H1 (cell line): ENCODE measurements around the gene SLC17A8. TPM values are rescaled to one million over a fixed set of nuclear protein-coding genes. Genes with fewer than 3 reads are reported as not detected.

Experiments used
- CTCF ChIA-PET: fragments of 300-600 bp; sonication (Branson Sonifier 250); formaldehyde crosslinking; loops from one replicate; lab custom pipeline; 2021; ENCODE audit not compliant: partially characterized antibody; lab: Charles Lee
- POLR2A ChIA-PET: fragments of 300-600 bp; sonication (Branson Sonifier 250); formaldehyde crosslinking; loops from one replicate; lab custom pipeline; 2021; ENCODE audit warnings: inconsistent platforms; ENCODE audit not compliant: partially characterized antibody; lab: Charles Lee
- DNase-seq, 2 experiments: peaks; one replicate each; pipeline versions ENCODE4 v3.0.0 to v3.0.0-alpha.2; 2010 to 2022; ENCODE audit warnings: low spot score in 2 of 2, low read depth in 1 of 2, mixed read lengths in 1 of 2
- FAIRE-seq: peaks from 2 replicates; lab custom pipeline; 2011; peaks lifted over from hg19 to GRCh38; lab: Jason Lieb, UNC
- H2AFZ ChIP-seq: 2 replicates; pipeline ENCODE4 v1.8.1; 2012; ENCODE audit warnings: low read length, inconsistent platforms
- H2AK5ac ChIP-seq: 2 replicates; pipeline ENCODE4 v1.6.1; 2013; ENCODE audit warnings: low read depth, low read length
- H2BK120ac ChIP-seq: replicated peaks from 2 replicates; pipeline ENCODE3; 2013; ENCODE audit warnings: low read depth, low read length, inconsistent platforms
- H2BK12ac ChIP-seq: 2 replicates; pipeline ENCODE4 v1.6.1; 2013; ENCODE audit warnings: low read depth, low read length
- H2BK15ac ChIP-seq: 2 replicates; pipeline ENCODE4 v1.6.1; 2013; ENCODE audit warnings: low read length
- H2BK20ac ChIP-seq: 2 replicates; pipeline ENCODE4 v1.6.1; 2013; ENCODE audit warnings: low read length
- H2BK5ac ChIP-seq: 2 replicates; pipeline ENCODE4 v1.6.1; 2013; ENCODE audit warnings: low read depth, low read length
- H3K14ac ChIP-seq: 2 replicates; pipeline ENCODE4 v1.6.1; 2013; ENCODE audit warnings: inconsistent platforms; ENCODE audit not compliant: insufficient read length
- H3K18ac ChIP-seq: 2 replicates; pipeline ENCODE4 v1.6.1; 2013; ENCODE audit warnings: low read length; ENCODE audit errors: extremely low read depth
- H3K23ac ChIP-seq: 2 replicates; pipeline ENCODE4 v1.6.1; 2013; ENCODE audit warnings: inconsistent platforms; ENCODE audit not compliant: insufficient read length
- H3K23me2 ChIP-seq: 2 replicates; pipeline ENCODE4 v1.6.1; 2013; ENCODE audit warnings: low read depth, low read length
- H3K27ac ChIP-seq: 2 replicates; pipeline ENCODE4 v1.6.1; 2011; ENCODE audit warnings: low read depth, low read length, inconsistent platforms
- H3K27me3 ChIP-seq, 4 experiments: replicated peaks in 1 of 4; 1 replicate in 1 of 4; 2 replicates in 3 of 4; pipeline versions ENCODE4 v1.6.1 to v1.8.1; 2011 to 2013; ENCODE audit warnings: low read length in 3 of 4, mild to moderate bottlenecking in 3 of 4, inconsistent platforms in 2 of 4, mixed read lengths in 2 of 4, moderate library complexity in 1 of 4; ENCODE audit not compliant: control insufficient read depth in 3 of 4, insufficient read depth in 3 of 4; ENCODE audit errors: extremely low read depth in 1 of 4
- H3K36me3 ChIP-seq, 4 experiments: 2 replicates each; pipeline versions ENCODE4 v1.6.1 to v1.8.1; 2011 to 2013; ENCODE audit warnings: mild to moderate bottlenecking in 4 of 4, low read length in 3 of 4, moderate library complexity in 2 of 4, control low read depth in 1 of 4, inconsistent platforms in 1 of 4; ENCODE audit not compliant: insufficient read depth in 4 of 4, control insufficient read depth in 2 of 4
- H3K4ac ChIP-seq: replicated peaks from 2 replicates; pipeline ENCODE3; 2013; ENCODE audit warnings: low read length, low read depth, mixed read lengths, inconsistent platforms; ENCODE audit not compliant: insufficient read length
- H3K4me1 ChIP-seq, 4 experiments: replicated peaks in 1 of 4; 1 replicate in 1 of 4; 2 replicates in 3 of 4; pipeline versions ENCODE4 v1.6.1 to v1.8.1; 2011 to 2013; ENCODE audit warnings: low read length in 3 of 4, inconsistent platforms in 2 of 4, mixed read lengths in 1 of 4; ENCODE audit not compliant: insufficient read depth in 4 of 4, control insufficient read depth in 3 of 4
- H3K4me2 ChIP-seq, 2 experiments: 2 replicates each; pipeline versions ENCODE4 v1.6.1 to v1.8.1; 2011 to 2013; ENCODE audit warnings: low read depth in 2 of 2, low read length in 2 of 2, control low read depth in 1 of 2, inconsistent platforms in 1 of 2, mild to moderate bottlenecking in 1 of 2; ENCODE audit not compliant: insufficient read depth in 1 of 2
- H3K4me3 ChIP-seq, 4 experiments: fragments of 200-600, 300-600 bp in 1 of 4; sonication (generic), shearing (Covaris generic), sonication (Bioruptor Twin) in 1 of 4; 2 replicates each; pipeline versions ENCODE4 v1.5.1 to v1.8.1; 2011 to 2016; ENCODE audit warnings: low read length in 4 of 4, low read depth in 3 of 4, control low read depth in 2 of 4, inconsistent platforms in 2 of 4, mild to moderate bottlenecking in 2 of 4, mixed read lengths in 1 of 4, moderate library complexity in 1 of 4; ENCODE audit not compliant: insufficient read depth in 2 of 4; ENCODE audit errors: extremely low read depth in 1 of 4
- H3K56ac ChIP-seq: replicated peaks from 2 replicates; pipeline ENCODE3; 2013; ENCODE audit warnings: low read depth, mild to moderate bottlenecking, mixed read lengths, low read length, inconsistent platforms; ENCODE audit not compliant: insufficient read length
- H3K79me1 ChIP-seq: 2 replicates; pipeline ENCODE4 v1.6.1; 2013; ENCODE audit warnings: low read depth, low read length, control low read depth
- H3K79me2 ChIP-seq, 2 experiments: 2 replicates each; pipeline versions ENCODE4 v1.6.1 to v1.8.1; 2012 to 2013; ENCODE audit warnings: low read length in 2 of 2, mild to moderate bottlenecking in 2 of 2, inconsistent platforms in 1 of 2; ENCODE audit not compliant: insufficient read depth in 2 of 2, control insufficient read depth in 1 of 2
- H3K9ac ChIP-seq, 4 experiments: replicated peaks in 1 of 4; 1 replicate in 1 of 4; 2 replicates in 3 of 4; pipeline versions ENCODE4 v1.6.1 to v1.8.1; 2011 to 2013; ENCODE audit warnings: low read depth in 3 of 4, low read length in 3 of 4, control low read depth in 2 of 4, mild to moderate bottlenecking in 2 of 4, moderate library complexity in 2 of 4, inconsistent platforms in 1 of 4; ENCODE audit errors: extremely low read depth in 1 of 4
- H3K9me3 ChIP-seq, 2 experiments: 2 replicates each; pipeline versions ENCODE4 v1.6.1 to v1.8.1; 2012 to 2013; ENCODE audit warnings: mild to moderate bottlenecking in 2 of 2, moderate library complexity in 2 of 2, control low read depth in 1 of 2, inconsistent platforms in 1 of 2, low read depth in 1 of 2, low read length in 1 of 2, mixed read lengths in 1 of 2; ENCODE audit not compliant: insufficient read depth in 2 of 2
- H4K20me1 ChIP-seq, 2 experiments: replicated peaks in 1 of 2; 2 replicates each; pipeline versions ENCODE3 to v1.8.1; 2011 to 2013; ENCODE audit warnings: inconsistent platforms in 2 of 2, low read length in 2 of 2, mild to moderate bottlenecking in 1 of 2; ENCODE audit not compliant: insufficient read depth in 2 of 2, control insufficient read depth in 1 of 2
- H4K5ac ChIP-seq: 2 replicates; pipeline ENCODE4 v1.6.1; 2013; ENCODE audit warnings: low read length, low read depth, mixed read lengths, inconsistent platforms; ENCODE audit not compliant: insufficient read length
- H4K8ac ChIP-seq: 2 replicates; pipeline ENCODE4 v1.8.0; 2013; ENCODE audit warnings: mild to moderate bottlenecking, moderate library complexity, low read length, inconsistent platforms; ENCODE audit not compliant: insufficient read depth; ENCODE audit errors: extremely low read depth
- H4K91ac ChIP-seq: replicated peaks from 2 replicates; pipeline ENCODE3; 2013; ENCODE audit warnings: low read length, mixed read lengths, inconsistent platforms; ENCODE audit not compliant: insufficient read length
- BRCA1 ChIP-seq: IDR thresholded peaks from 2 replicates; pipeline ENCODE4 v1.6.1; 2012; ENCODE audit warnings: low read depth, low read length, improper control_type of control experiment
- KDM4A ChIP-seq: IDR thresholded peaks from one replicate; pipeline ENCODE4 v1.7.1; 2012; ENCODE audit warnings: low read depth, mild to moderate bottlenecking, moderate library complexity, low read length, inconsistent platforms; ENCODE audit not compliant: severe bottlenecking
- TAF1 ChIP-seq: IDR thresholded peaks from 2 replicates; pipeline ENCODE4 v1.6.1; 2011; ENCODE audit warnings: mild to moderate bottlenecking, low read depth, low read length
- WGBS, 2 experiments: shearing (Covaris generic) in 1 of 2; methylation state at CpG; one replicate each; pipeline versions ENCODE4 v1.1.6 to v1.1.7; 2013 to 2015; ENCODE audit warnings: low lambda C conversion rate in 2 of 2, mixed read lengths in 2 of 2, inconsistent platforms in 1 of 2, low coverage in 1 of 2, missing lambda C conversion rate in 1 of 2; ENCODE audit not compliant: insufficient replicate concordance in 2 of 2, insufficient coverage in 1 of 2, insufficient read length in 1 of 2; ENCODE audit errors: extremely low coverage in 1 of 2, missing lambda C conversion rate in 1 of 2; 5-methylcytosine and 5-hydroxymethylcytosine counted together
- polyA plus RNA-seq, 7 experiments: library from polyadenylated mRNA; depleted of rRNA in 3 of 7; stranded (reverse) in 5 of 7; unstranded in 2 of 7; fragments of >200 nt in 5 of 7; fragments of 200-250 nt in 2 of 7; gene quantifications; 1 replicate in 5 of 7; 2 replicates in 1 of 7; 4 replicates in 1 of 7; pipeline versions ENCODE4 v1.2.1 to v1.2.3, GENCODE V29; 2011 to 2013; ENCODE audit warnings: missing spikeins in 2 of 7, mixed read lengths in 2 of 7
- total RNA-seq: library from RNA; stranded (reverse); fragmentation: NEBNext Ultra II Directional; extraction: Animal tissue kit (Norgen Biotek cat#: 25700); gene quantifications from 2 replicates; pipeline ENCODE4 v1.2.1, GENCODE V29; 2021

Gene SLC17A8
- total and polyA plus RNA-seq, 2 of the 8 experiments (the other 6 are each of a cell fraction or from before 2014, with no cell fraction given): 0.14 to 0.30 TPM

GRCh38 chr12:100402763-100403162, 45.9 kb downstream of the SLC17A8 start:
- POLR2A ChIA-PET: no interaction called here
- H3K14ac ChIP-seq: no peak overlapping the region
- TF ChIP-seq KDM4A (no peak), TAF1 (no peak), BRCA1 (no peak)
- no peak overlapping the region for H3K9ac ChIP-seq
- H3K36me3 ChIP-seq: no peaks in the 10 kb centered on the region
- H2AK5ac ChIP-seq: no peak overlapping the region
- H2AFZ ChIP-seq: no peak overlapping the region
- H4K5ac ChIP-seq: no peak overlapping the region
- no peak overlapping the region for H3K18ac ChIP-seq
- no peak for DNase-seq
- H3K23me2 ChIP-seq: no peaks in the 10 kb centered on the region
- H3K4ac ChIP-seq: no peak overlapping the region
- no peak overlapping the region for H4K91ac ChIP-seq
- no peak overlapping the region for H3K23ac ChIP-seq
- H3K79me2 ChIP-seq: no peaks in the 10 kb centered on the region
- FAIRE-seq: no peak
- no peak overlapping the region for H4K8ac ChIP-seq
- H2BK15ac ChIP-seq: no peak overlapping the region
- H2BK20ac ChIP-seq: no peak overlapping the region
- H3K79me1 ChIP-seq: no peaks in the 10 kb centered on the region
- no peak overlapping the region for H2BK5ac ChIP-seq
- H3K27ac ChIP-seq: no peak overlapping the region
- no peak overlapping the region for H2BK12ac ChIP-seq
- no peak overlapping the region for H3K56ac ChIP-seq
- no peaks in the 10 kb centered on the region for H3K27me3 ChIP-seq
- peaks cover 0 to 3% (median 1%) of the 10 kb centered on the region in 4 experiments; a peak in 4 of 7 replicates for H3K4me1 ChIP-seq
- no peak overlapping the region for H2BK120ac ChIP-seq
- H3K4me2 ChIP-seq: no peak overlapping the region
- WGBS, 2 experiments: 88% methylated on average over 2 of the region's 2 CpGs; no CpG with 5 or more reads in 1 of the 2 experiments
- no peaks in the 10 kb centered on the region for H4K20me1 ChIP-seq
- no peak overlapping the region for H3K4me3 ChIP-seq
- CTCF ChIA-PET: interaction anchor here (0.8 to 5.1 kb wide), 11 partner anchors 8 to 125 kb away, joined by 3 to 92 read pairs (median 11); partner anchors contain the start of gene SLC17A8
- H3K9me3 ChIP-seq: no peaks in the 10 kb centered on the region
